ENCODE results near the gene MYCBP2.
"Not testable (repeated sequence)": the region's sequence is repeated elsewhere in the genome, so short reads cannot be mapped to it uniquely, and the experiment has no call there.

Gene MYCBP2

GRCh38 chr13:77026861-77027621, 299.9 kb downstream of the MYCBP2 start, which contains the start of gene FBXL3:
Gene FBXL3 (minus strand): TSS chr13:77027159. CDS start chr13:77021860, 5,299 bp downstream.
- DNase-seq: peak; percentile 93

- DNase-seq: peak; percentile 80
Observed at GRCh38 chr13:77026255-77026860, 300.5 kb downstream of the MYCBP2 start.

- DNase-seq: no peak
Observed at GRCh38 chr13:77022341-77022740, 304.6 kb downstream of the MYCBP2 start.

GRCh38 chr13:77019756-77020155, 307.1 kb downstream of the MYCBP2 start:
- DNase-seq: no peak

GRCh38 chr13:77016888-77017623, 309.8 kb downstream of the MYCBP2 start:
- DNase-seq: no peak

- no peak for DNase-seq
Observed at GRCh38 chr13:77016251-77016812, 310.6 kb downstream of the MYCBP2 start.

GRCh38 chr13:77014906-77015685, 311.8 kb downstream of the MYCBP2 start:
- DNase-seq: no peak

GRCh38 chr13:77013853-77014542, 312.9 kb downstream of the MYCBP2 start:
- DNase-seq: no peak

- DNase-seq: not testable (repeated sequence)
Observed at GRCh38 chr13:77009719-77010118, 317.2 kb downstream of the MYCBP2 start.

- no peak for DNase-seq
Observed at GRCh38 chr13:77009011-77009410, 317.9 kb downstream of the MYCBP2 start.

GRCh38 chr13:77008337-77008736, 318.6 kb downstream of the MYCBP2 start:
- not testable (repeated sequence) for DNase-seq

- DNase-seq: no peak
Observed at GRCh38 chr13:77002590-77003190, 324.2 kb downstream of the MYCBP2 start.

- DNase-seq: no peak
Observed at GRCh38 chr13:77001963-77002587, 324.8 kb downstream of the MYCBP2 start.

GRCh38 chr13:77001540-77001939, 325.4 kb downstream of the MYCBP2 start:
- no peak for DNase-seq

GRCh38 chr13:77000475-77000874, 326.4 kb downstream of the MYCBP2 start:
- no peak for DNase-seq
